CD4-positive, alpha-beta T cell treated with Interleukin-15 for 4 hours (primary cell): Measurements from ENCODE around the gene CCZ1B.
"Not testable (repeated sequence)": the region's sequence is repeated elsewhere in the genome, so short reads cannot be mapped to it uniquely, and the experiment has no call there.

ENCODE experiments used
- DNase-seq: peaks from one replicate; pipeline ENCODE4 v3.0.0-alpha.2; 2020; ENCODE audit warnings: low spot score

The CCZ1B gene

GRCh38 chr7:6826151-6826550 lies at the start of gene CCZ1B:
CCZ1B (minus strand) TSS chr7:6826275; CDS start chr7:6826197, 78 bp downstream.
- DNase-seq, result peak; percentile 85

DNA sequence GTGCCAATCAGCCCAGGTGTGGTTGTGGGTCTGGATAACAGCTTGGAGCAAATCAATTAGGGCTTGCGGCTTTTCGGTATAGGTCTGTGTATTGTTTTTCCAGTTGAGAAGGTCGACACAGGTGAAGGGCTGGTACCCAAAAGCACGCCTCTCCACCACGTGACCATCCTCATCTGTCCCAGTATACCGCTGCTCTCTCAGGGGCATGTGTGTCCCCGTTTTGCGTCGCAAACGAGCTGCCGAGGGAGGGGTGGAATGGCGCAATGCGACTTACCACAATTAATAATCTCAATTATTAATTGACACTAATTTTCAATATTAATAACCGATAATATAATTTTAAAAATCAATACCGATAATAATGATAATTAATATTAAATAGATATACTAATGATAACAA lies 48.9 kb upstream of the CCZ1B start:
- not testable (repeated sequence) for DNase-seq

DNA sequence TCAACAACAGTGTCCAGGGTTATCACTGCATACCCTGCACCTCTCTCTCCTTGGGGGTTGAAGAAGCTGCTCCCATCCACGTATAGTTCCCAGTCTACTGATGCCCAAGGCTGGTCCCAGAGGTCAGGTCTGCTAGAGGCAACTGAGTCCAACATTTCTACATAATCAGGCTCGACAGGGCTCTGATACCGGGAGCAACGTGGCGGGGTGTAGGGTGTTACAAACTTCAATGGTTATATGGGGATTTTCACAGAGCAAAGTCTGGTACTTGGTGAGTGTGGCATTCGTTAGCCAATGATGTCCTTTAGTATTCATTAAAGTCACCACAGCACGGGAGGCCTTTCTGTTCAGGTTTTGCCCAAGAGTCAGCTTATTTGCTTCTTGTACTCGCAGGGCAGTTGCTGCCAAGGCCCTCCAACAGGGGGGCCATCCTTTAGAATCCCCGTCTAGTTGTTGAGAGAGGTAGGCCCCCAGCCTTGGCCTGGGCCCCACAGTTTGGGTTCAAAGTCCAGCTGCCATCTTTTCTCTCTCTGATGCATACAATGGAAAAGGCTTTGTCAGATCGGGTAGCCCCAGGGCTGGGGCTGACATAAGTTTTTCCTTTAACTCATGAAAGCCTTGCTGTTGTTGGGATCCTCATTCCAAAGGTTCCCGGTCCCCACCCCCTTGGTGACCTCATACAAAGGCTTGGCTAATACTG lies 46.3 kb upstream of the CCZ1B start:
- not testable (repeated sequence) for DNase-seq

- DNase-seq, result not testable (repeated sequence)
Observed at GRCh38 chr7:6871421-6872144, 45.5 kb upstream of the CCZ1B start.

DNA sequence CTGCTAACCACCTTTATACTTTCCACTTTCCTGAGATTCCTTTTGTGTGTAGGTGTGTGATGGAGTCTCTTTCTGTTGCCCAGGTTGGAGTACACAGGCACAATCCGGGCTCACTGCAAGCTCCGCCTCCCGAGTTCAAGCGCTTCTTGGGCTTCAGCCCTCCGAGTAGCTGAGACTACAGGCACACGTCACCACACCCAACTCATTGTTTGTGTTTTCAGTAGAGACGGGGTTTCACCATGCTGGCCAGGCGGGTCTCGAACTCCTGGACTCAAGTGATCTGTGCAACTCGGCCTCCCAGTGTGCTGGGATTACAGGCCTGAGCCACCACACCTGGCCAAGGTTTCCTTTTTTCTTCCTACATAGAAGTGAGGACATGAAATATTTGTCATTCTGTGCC lies 38.7 kb upstream of the CCZ1B start:
- DNase-seq, result not testable (repeated sequence)

- not testable (repeated sequence) for DNase-seq
Observed at GRCh38 chr7:6864188-6864587, 38.1 kb upstream of the CCZ1B start.

GRCh38 chr7:6862876-6863275 lies 36.8 kb upstream of the CCZ1B start:
- not testable (repeated sequence) for DNase-seq

DNA sequence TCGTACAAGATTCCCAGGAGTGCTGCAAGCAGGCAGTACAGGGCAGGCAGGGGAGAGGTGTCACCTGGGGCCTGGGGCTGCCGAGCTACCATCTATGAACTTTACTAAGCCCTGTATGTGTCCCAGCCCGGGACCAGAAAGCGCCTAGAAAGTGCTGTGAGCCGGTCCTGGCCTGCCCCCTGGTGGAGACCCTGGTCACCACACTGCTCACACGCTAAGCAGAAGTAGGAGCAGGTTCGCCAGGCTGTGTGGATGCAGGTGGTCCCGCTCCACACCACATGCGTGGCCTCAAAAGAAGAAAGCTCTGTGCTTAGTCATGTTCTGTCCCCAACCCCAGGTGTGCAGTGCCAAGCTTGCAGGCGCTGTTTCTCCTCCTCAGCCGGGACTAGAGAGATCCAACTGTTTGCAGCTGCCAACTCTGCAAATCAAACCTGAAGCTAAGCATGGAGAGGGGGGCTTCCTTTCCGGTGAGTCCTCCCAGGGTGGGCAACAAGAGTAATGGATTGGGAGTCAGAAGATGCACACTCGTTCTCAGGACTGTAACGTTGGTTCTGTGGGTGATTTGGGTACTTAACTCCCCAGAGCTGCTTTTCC lies 31.7 kb upstream of the CCZ1B start:
- DNase-seq, result peak; percentile 78

DNA sequence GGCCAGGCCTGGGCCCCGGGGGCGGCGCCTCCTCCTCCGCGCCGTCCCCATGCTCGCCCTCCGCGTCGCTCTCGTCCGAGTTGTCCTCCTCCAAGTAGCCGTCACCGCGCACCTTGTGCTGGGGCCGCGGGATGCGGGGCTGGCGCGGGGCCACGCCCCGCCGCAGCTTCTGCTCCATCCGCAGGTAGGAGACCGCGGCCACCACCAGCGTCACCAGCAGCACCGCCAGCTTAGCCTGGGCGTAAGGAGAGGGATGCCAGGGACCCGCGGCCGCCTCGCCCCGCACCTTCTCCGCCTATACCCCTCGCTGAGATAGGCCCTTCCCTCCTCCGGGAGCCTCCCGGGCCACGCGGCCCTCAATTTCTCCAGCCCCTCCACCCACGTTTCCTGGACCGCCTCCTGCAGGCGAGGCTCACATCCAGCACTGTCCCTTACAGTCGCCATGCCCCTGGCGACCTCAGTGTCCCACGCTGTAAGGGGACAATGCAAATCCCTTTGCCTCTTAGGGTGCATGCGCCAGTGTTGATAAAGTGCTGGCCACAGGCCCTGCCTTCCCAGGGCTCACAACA lies 29.6 kb upstream of the CCZ1B start:
- DNase-seq, result not testable (repeated sequence)

GRCh38 chr7:6854747-6855562 lies 28.9 kb upstream of the CCZ1B start:
- DNase-seq, result not testable (repeated sequence)

DNA sequence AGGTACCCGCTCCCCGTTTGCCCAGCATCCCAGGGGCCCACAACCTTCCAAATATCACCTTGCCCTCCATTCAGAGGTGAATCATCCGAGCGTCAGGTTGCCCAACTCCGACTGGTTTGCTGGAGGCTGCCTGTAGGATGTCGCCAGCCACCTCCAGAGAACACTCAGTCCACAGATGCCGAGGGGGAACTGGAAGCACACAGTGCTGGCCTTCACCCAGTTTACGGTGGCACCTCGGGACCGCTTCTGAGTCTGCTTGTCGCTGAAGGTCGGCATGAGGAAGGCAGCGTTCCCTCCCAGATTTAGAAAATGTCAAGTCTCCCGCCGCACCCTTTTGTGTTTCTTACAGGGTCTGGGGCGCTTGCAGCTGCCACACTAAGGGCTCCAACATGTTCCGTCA lies 27.6 kb upstream of the CCZ1B start:
- not testable (repeated sequence) for DNase-seq

DNA sequence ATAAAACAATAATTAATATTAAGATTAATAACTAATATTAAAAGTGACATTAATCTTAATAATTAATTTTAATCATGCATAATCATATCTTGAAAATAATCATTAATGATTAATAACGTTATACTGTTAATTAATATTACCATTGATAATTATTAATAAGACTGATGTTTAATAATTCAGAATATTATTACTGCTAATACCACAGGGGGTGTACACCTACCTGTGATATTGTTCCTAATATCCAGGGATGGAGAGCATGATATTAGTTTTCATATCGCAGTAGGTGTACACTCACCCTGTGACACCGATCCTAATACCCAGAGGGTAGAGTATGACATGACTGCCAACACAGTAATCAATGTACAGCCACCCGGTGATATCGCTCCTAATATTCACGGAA lies 23.1 kb upstream of the CCZ1B start:
- DNase-seq, result not testable (repeated sequence)

DNA sequence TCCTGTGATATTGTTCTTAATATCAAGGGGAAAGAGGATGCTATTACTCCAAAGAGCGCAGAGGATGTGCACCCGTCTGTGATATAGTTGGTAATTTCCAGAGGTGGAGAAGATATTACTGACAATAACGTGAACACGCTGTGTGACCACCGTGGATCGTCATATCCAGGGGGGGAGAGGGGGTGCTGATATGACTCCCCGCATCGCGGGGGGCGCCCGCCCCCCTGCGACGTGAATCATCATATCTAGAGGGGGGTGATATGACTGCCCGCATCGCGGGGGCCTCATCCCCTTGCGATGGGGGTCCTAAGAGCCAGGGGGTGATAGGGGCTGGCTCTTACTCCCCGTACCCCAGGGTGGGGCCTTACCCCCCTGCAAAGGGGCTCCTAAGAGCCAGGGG lies 21.7 kb upstream of the CCZ1B start:
- not testable (repeated sequence) for DNase-seq

GRCh38 chr7:6845971-6846449 lies 19.9 kb upstream of the CCZ1B start:
- not testable (repeated sequence) for DNase-seq

DNA sequence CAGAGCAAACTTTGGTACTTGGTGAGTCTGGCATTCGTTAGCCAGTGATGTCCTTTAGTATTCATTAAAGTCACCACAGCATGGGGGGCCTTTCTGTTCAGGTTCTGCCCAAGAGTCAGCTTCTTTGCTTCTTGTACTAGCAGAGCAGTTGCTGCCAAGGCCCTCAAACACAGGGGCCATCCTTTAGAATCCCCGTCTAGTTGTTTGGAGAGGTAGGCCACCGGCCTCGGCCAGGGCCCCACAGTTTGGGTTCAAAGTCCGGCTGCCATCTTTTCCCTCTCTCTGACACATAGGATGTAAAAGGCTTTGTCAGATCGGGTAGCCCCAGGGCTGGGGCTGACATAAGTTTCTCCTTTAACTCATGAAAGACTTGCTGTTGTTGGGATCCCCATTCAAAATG lies 17.6 kb upstream of the CCZ1B start:
- not testable (repeated sequence) for DNase-seq

GRCh38 chr7:6843092-6843491 lies 17.0 kb upstream of the CCZ1B start:
- not testable (repeated sequence) for DNase-seq

GRCh38 chr7:6842278-6842921 lies 16.3 kb upstream of the CCZ1B start:
- DNase-seq, result not testable (repeated sequence)

DNA sequence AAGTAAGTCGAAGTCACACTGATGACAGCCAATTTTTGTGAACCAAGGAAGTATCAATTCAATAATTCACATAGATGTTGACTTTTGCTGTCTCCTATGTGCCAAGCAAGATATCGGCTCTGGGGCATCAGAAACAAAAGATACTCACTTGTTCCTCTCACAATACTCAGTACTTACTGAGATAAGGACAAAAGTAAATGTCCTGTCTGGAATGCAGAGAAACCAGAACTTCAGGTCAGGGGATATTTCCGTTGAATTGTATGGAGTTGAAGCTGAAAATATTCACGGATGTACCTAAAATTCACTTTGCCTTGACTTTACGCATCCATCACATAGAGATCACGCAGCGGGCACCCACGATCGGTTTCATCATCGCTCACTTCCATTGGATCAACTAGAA lies 11.0 kb upstream of the CCZ1B start:
- not testable (repeated sequence) for DNase-seq

DNA sequence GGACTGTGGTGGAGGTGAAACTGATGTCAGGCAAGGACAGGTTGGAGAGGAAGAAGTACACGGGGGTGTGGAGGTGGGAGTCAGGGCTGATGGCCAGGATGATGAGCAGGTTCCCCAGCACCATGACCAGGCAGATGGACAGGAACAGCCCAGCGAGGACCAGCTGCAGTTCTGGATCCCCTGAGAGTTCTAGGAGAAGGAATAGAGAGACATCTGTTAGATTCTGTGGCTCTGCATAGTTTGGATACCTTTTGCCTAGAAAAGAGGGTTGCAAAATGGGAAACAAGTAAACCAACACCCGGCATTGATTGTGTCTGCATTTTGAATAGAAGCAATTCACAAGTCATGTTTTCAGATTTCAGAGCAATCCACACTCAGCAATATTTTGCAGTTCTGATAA lies 9.4 kb upstream of the CCZ1B start:
- DNase-seq, result not testable (repeated sequence)

GRCh38 chr7:6833636-6834035 lies 7.6 kb upstream of the CCZ1B start:
- DNase-seq, result no peak
